SJSA1 (cell line): Measurements from ENCODE around the gene CTIF. TPM values are rescaled to one million over a fixed set of nuclear protein-coding genes. Genes with fewer than 3 reads are reported as not detected.

Experiments
- DNase-seq, 2 experiments: peaks; one replicate each; pipeline ENCODE4 v3.0.0-alpha.2; 2015 to 2020; ENCODE audit warnings: low spot score in 2 of 2, low read depth in 1 of 2
- H3K27ac ChIP-seq: fragments of 250-450 bp; sonication (Bioruptor Pico); 2 replicates; pipeline ENCODE4 v1.5.1; 2020; ENCODE audit warnings: mild to moderate bottlenecking, moderate library complexity
- H3K27me3 ChIP-seq: fragments of 250-450 bp; sonication (Bioruptor Pico); replicated peaks from 2 replicates; pipeline ENCODE4 v1.5.1; 2020; ENCODE audit warnings: mild to moderate bottlenecking, moderate library complexity
- H3K36me3 ChIP-seq: fragments of 250-450 bp; sonication (Bioruptor Pico); 2 replicates; pipeline ENCODE4 v1.5.1; 2020; ENCODE audit warnings: mild to moderate bottlenecking
- H3K4me1 ChIP-seq: fragments of 250-450 bp; sonication (Bioruptor Pico); replicated peaks from 2 replicates; pipeline ENCODE4 v1.6.1; 2021; ENCODE audit warnings: mild to moderate bottlenecking
- H3K4me3 ChIP-seq: fragments of 250-450 bp; sonication (Bioruptor Pico); 2 replicates; pipeline ENCODE4 v1.5.1; 2020; ENCODE audit warnings: mild to moderate bottlenecking
- H3K9me3 ChIP-seq: fragments of 250-450 bp; sonication (Bioruptor Pico); replicated peaks from 2 replicates; pipeline ENCODE4 v1.5.1; 2020; ENCODE audit warnings: mild to moderate bottlenecking
- total RNA-seq: library from RNA; depleted of rRNA; stranded (reverse); fragments of >200 nt; shearing (Covaris generic); gene quantifications from 2 replicates; pipeline ENCODE4 v1.2.3, GENCODE V29; 2014

CTIF gene
- total RNA-seq, 1 experiment from 2014 or later = 91.5 TPM

DNA sequence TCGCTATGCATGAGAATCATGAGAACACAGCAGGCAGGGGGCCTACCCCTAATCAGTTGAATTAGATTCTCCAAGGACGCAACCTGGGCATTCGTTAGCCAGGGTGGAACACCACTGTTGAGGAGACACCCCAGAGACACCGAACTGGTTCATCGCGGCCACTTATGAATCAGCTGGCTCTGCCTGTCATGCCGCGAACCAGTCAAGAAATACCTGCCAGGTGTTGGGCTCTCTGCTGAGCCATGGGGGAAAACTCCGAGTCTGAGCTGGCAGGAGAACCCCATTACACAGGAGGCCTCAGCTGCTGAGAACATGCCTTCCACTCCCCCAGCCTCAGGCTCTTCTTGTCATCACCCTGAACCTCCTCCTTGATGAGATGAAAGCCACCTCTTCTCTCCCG, 227.7 kb downstream of the CTIF start:
- no peak for DNase-seq
- no peak overlapping the region for H3K27ac ChIP-seq
- H3K27me3 ChIP-seq = no peaks in the 10 kb centered on the region
- no peaks in the 10 kb centered on the region for H3K4me1 ChIP-seq
- H3K4me3 ChIP-seq = no peak overlapping the region
- peaks cover 98% of the 10 kb centered on the region for H3K36me3 ChIP-seq
- no peaks in the 10 kb centered on the region for H3K9me3 ChIP-seq

DNA sequence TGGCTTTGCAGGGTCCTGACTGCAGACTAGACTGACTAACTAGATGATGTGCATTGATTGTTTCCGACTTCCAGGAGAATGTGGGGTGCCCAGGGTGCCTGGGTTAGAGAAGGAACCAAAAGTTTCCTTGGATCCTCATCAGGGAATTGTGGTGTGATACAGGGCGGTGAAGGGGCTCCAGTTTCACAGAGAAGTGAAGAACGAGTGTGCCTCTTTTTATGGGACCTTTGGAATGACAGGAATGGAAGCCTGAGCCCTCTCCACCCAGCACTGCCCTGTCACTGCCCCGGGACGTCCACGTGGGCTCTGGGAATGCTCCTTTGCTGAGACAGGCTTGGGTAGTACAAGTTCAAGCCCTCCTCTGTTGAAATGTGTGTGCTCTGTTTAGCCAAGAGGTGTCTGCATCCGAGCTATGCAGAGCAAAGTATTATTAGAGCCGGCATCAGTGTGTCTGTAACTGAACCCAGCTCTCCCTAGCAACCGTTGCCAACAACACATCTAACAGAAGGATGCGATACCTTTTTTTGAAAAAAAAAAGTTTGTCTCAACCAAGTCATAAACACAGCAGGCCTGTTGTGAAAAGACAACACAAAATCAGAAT, 228.4 kb downstream of the CTIF start:
- H3K4me1 ChIP-seq = no peaks in the 10 kb centered on the region
- no peak overlapping the region for H3K4me3 ChIP-seq
- no peaks in the 10 kb centered on the region for H3K27me3 ChIP-seq
- no peaks in the 10 kb centered on the region for H3K9me3 ChIP-seq
- H3K27ac ChIP-seq = no peak overlapping the region
- DNase-seq = no peak
- H3K36me3 ChIP-seq = peaks cover 98% of the 10 kb centered on the region

DNA sequence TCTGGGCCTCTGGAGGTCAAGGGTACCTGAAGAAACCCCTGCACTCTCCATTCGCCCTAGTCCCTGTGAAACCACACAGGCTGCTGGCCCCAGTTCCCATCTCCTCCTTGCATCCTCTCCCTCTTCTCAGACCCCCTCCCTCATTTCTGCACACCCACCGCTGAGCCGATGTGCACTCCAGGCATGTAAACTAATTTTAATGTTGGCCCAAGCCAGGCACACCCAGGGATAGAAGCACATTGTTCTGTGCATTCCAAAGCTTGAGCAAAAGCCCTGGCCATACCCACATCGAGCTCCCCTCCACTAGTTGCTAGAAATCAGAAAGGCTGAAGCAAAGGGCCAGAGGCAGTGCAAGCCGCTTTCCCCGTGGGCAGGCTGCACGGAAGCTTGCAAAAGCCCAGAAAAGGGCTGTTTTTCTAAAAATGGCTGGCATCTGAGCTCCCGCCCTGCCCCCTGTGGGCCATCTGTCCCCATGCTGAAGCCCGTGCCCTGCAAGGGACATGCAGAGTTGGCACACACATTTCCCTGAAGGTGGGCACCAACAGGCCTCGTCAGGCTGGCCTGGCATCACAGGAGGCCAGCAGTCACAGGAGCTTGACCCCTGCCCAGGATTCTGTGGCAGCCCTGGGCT, 230.3 kb downstream of the CTIF start:
- no peak for DNase-seq
- Histone ChIP-seq H3K36me3 (peaks cover 98% of the 10 kb centered on the region), H3K4me3 (no peak overlapping the region)

DNA sequence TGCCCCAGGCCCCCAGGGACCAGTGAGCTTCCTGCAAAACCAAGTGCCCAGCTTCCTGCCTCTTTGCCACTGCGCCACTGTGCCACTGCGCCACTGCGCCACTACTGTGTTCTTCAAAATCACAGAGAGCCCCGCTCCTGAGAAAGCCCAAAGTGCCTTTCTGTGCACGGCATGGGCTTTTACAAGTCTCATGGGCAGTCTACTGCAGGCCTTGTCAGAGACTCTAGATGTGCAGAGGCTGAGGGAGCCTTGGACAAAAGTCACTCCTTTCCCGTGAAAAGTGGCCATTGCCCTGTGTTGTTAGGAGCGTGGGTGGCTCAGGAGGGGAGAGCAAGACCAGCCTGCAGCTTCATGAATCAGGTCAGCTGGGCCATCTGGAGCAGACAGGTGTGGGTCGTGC, 231.4 kb downstream of the CTIF start:
- DNase-seq = no peak
- Histone ChIP-seq H3K4me1 (no peaks in the 10 kb centered on the region), H3K9me3 (no peaks in the 10 kb centered on the region), H3K4me3 (no peak overlapping the region), H3K36me3 (peaks cover 98% of the 10 kb centered on the region), H3K27me3 (no peaks in the 10 kb centered on the region), H3K27ac (no peak overlapping the region)

More for the DNA sequence above, 230.3 kb downstream of the CTIF start:
- no peak overlapping the region for H3K27ac ChIP-seq
- H3K9me3 ChIP-seq = no peaks in the 10 kb centered on the region
- H3K4me1 ChIP-seq = no peaks in the 10 kb centered on the region
- H3K27me3 ChIP-seq = no peaks in the 10 kb centered on the region

DNA sequence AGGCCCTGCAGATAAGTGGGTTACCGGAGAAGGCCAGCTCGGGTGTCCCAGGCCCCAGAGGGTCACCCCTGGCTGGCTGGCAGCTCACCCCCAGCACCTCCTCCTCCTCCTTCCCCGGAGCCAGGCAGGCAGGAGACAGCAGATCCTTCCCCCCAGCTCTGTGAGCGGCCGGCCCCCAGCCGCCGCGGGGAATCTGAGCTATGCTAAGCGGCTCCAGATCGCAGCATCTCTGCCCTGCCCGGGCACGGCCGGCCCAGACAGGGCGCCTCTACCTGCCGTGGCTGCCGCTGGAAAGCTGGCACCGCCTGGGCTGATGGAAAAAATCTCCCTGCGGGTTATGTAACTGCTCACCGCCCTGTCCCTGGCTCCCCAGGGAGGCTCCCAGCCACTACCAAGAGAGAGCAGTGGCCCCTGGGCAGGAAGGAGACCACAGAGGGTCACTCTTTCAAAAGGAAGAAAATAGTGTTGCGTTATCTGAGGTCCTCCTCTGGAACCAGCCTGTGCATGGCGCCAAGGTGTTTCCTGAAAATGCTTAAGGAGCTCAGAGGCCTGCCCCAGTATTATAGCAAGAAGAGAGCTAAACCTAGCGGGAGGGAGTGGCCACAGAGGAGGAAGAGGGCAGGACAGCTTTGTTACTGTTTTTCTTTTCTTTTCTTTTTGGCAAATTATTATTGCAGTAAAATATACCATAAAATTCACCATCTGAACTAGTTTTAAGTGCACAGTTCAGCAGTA, 233.0 kb downstream of the CTIF start:
- Histone ChIP-seq H3K9me3 (no peaks in the 10 kb centered on the region), H3K4me3 (no peak overlapping the region), H3K27ac (no peak overlapping the region), H3K36me3 (peaks cover 100% of the 10 kb centered on the region), H3K27me3 (no peaks in the 10 kb centered on the region), H3K4me1 (no peaks in the 10 kb centered on the region)
- no peak for DNase-seq

DNA sequence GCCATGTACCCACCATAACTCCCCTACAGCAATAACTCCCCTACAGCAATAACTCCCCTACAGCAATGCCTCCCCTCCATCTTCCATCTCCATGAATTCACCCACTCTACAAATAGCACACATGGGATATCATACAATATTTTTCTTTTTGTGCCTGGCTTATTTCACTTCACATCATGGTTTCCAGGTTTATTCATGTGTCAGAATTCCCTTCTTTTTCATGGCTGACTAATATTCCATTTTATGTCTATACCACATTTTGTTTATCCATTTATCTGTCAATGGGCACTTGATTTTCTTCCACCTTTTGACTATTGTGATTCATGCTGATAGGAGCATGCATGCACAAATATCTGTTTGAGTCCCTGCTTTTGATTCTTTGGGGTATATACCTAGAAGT, 233.6 kb downstream of the CTIF start:
- Histone ChIP-seq H3K9me3 (no peaks in the 10 kb centered on the region), H3K27me3 (no peaks in the 10 kb centered on the region)

DNA sequence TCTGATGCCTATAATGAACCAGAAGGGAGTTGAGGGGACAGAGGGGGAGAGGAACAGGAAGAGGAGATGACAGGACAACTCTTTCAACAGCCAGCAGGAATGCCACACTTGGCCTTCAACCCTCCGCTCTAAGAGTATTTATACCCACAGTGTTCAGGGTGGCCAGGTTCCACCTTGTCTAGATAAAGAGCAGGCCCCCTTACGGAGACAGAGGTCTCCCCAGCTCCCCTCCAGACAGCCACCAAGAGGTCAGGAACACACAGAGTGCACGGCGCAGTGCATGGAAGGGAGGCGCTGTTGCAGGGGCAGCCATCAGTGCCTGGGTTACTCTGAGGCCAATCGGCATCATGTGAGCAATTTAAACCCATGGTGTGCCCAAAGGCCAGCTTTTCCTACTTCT, 235.0 kb downstream of the CTIF start:
- Histone ChIP-seq H3K4me3 (no peak overlapping the region), H3K9me3 (no peaks in the 10 kb centered on the region)

More for the DNA sequence above, 233.6 kb downstream of the CTIF start:
- H3K4me3 ChIP-seq = no peak overlapping the region
- H3K4me1 ChIP-seq = peaks cover 6% of the 10 kb centered on the region; the same call in 1 of the 2 replicates
- no peak for DNase-seq
- H3K36me3 ChIP-seq = peaks cover 100% of the 10 kb centered on the region
- H3K27ac ChIP-seq = no peak overlapping the region

DNA sequence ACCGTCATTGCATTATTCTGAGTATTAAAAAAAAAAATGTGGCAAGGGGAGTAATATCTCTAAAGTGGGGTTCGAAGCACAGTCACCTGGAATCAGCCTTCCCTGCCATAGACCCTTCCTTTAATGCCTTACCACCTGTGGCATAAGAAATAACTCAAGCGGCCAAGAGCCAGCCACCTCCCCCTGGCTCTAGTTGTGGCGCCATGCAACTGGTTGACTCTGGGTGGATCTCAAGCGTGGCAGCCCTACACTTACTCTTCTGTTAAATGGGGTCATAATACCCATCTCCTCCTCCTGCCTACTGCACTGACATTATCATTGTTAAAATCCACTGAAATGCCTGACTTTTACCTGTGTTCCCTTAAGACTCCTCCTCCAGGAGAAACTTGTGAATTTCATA, 236.1 kb downstream of the CTIF start:
- no peaks in the 10 kb centered on the region for H3K27me3 ChIP-seq
- H3K4me3 ChIP-seq = no peak overlapping the region
- DNase-seq = no peak
- no peak overlapping the region for H3K27ac ChIP-seq
- peaks cover 7% of the 10 kb centered on the region; the same call in 1 of the 2 replicates for H3K4me1 ChIP-seq
- no peaks in the 10 kb centered on the region for H3K9me3 ChIP-seq
- H3K36me3 ChIP-seq = peaks cover 100% of the 10 kb centered on the region

More for the DNA sequence above, 235.0 kb downstream of the CTIF start:
- H3K27me3 ChIP-seq = no peaks in the 10 kb centered on the region
- H3K36me3 ChIP-seq = peaks cover 100% of the 10 kb centered on the region
- no peak overlapping the region for H3K27ac ChIP-seq
- H3K4me1 ChIP-seq = peaks cover 7% of the 10 kb centered on the region; the same call in 1 of the 2 replicates
- no peak for DNase-seq

DNA sequence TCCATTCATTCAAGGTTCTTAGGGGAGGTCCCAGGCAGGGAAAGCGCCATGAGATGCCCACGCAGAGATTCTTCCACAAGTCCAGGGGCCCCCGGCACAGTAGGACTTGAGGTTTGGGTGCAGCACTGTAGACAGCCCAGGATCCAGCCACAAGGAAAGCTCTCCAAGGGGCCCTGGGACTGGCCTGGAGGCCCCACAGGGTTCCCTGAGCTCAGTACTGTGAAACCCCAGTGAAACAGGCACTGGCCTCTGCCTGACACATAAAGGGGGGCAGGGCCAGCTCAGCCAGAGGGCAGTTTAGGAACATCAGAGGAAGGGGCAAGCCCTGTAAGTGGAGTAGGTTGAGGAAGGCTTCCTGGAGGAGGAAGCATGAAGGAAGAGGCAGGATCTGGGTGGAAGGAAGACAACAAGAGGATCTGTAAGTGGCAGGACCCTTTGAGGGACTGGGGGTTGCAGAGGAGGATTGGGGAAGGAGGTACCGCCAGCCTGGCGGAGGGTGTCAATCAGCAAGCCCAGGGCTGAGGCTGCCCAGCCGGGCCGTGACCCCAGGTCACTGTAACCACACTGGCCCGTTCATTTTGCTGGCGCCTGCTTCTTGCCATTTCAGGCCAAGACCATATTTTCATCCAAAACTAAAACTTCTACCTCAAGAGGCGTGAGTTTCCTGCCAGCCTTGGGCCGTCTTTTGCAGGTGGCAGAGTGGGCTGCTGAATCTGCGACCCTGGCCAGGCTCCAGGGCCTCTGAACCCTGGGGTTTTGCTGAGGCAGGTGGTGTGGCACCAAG, 236.7 kb downstream of the CTIF start:
- Histone ChIP-seq H3K27ac (no peak overlapping the region), H3K9me3 (no peaks in the 10 kb centered on the region)

DNA sequence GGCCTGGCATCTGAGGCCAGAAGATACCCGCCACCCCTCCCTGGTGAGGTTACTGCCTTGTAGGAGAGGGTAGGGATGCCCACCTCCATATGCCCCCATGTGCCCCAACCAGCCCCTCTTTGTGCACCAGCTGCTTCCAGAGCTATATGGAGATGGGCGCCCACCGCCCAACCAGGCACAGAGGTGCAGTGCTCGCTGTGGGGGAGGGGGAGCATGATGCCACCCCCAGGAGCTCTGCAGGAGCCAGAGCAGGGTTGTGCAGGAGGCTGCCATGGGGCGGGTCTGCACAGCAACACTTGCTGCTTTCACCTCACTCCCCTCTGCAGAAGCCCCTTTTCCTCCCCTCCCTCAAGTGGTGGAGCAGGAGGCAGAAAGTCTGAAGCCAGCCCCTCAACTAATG, 237.3 kb downstream of the CTIF start:
- H3K4me1 ChIP-seq = peaks cover 15% of the 10 kb centered on the region
- no peak overlapping the region for H3K27ac ChIP-seq
- no peak for DNase-seq
- no peak overlapping the region for H3K4me3 ChIP-seq
- no peaks in the 10 kb centered on the region for H3K9me3 ChIP-seq
- H3K36me3 ChIP-seq = peaks cover 100% of the 10 kb centered on the region
- no peaks in the 10 kb centered on the region for H3K27me3 ChIP-seq

More for the DNA sequence above, 236.7 kb downstream of the CTIF start:
- no peak for DNase-seq
- Histone ChIP-seq H3K4me1 (peaks cover 9% of the 10 kb centered on the region), H3K36me3 (peaks cover 100% of the 10 kb centered on the region), H3K4me3 (no peak overlapping the region), H3K27me3 (no peaks in the 10 kb centered on the region)

DNA sequence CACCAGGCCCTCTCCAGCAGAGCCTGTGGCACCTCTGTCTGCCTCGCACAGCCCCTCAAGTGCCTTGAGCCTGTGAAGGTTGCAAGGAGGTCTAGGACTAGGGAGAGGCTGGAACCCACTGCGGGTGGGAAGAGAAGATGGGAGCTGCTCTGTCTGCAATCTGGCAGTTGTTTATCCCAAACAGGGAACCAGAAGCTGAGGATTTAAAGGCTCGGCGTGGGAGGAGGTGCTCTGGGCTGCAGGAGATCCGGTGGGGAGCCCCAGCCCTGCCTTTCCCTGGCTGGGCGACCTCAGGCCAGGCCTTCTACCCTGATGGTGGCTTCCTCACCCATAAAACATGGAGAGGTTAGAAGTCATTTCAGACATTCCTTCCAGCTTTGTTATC, 237.8 kb downstream of the CTIF start:
- H3K9me3 ChIP-seq = no peaks in the 10 kb centered on the region
- H3K4me3 ChIP-seq = no peak overlapping the region
- peaks cover 20% of the 10 kb centered on the region for H3K4me1 ChIP-seq
- no peaks in the 10 kb centered on the region for H3K27me3 ChIP-seq
- no peak overlapping the region for H3K27ac ChIP-seq
- H3K36me3 ChIP-seq = peaks cover 100% of the 10 kb centered on the region
- DNase-seq = no peak

DNA sequence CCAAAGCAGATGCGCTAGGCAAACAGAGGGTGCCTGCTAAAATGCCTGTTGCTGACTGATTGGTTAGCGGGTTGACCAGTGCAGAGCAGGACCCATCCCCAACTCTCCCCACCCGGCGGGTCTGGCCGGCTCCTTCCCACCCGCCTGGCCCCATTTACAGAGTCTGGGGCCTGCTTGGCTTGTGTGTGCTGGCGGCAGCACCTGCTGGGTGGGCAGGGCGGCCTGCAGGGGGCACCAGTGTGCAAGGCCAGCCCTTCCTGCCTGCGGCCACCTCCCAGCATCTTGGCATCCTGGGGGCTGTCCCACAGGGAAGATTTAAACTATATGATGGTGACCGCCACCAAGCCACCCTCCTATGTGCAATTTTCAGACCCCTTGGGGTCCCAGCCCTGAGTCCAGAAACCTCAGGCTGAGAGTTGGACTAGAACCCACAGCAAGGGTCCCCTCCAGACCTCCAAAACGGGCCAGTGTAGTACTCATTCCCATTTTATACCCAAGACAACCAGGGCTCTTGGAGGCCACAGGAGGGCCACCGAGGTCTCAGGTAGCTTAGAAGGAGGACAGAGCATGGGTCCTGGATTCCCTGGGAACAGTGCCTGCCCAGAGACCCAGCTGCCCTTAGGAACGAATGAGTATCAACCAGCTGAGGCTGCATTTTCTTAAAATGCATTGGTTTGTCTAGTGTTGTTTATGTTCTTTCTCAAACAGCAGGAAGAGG, 238.4 kb downstream of the CTIF start:
- no peaks in the 10 kb centered on the region for H3K27me3 ChIP-seq
- H3K9me3 ChIP-seq = no peaks in the 10 kb centered on the region
- no peak overlapping the region for H3K4me3 ChIP-seq
- peaks cover 23% of the 10 kb centered on the region for H3K4me1 ChIP-seq
- peak in 1 of 2 experiments; percentile 37 for DNase-seq
- peaks cover 100% of the 10 kb centered on the region for H3K36me3 ChIP-seq
- no peak overlapping the region for H3K27ac ChIP-seq

DNA sequence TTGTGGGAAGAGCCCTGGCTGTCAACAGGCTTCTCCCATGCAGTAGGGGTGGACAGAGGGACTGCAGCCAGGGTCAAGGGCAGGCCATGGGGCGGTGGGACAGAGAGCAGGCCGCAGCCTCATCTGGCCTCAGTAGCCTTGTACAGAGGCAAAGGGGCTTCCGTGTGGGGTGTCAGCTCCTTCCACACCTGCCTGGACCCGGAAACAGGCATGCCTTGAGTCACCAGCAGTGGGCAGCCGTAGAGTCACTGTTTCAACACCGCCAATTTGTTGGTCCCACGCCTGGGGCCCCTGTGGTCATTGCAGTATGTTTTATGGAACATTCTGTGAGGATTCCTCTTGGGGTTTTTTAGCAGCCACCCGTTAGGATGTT, 238.9 kb downstream of the CTIF start:
- H3K27me3 ChIP-seq = no peaks in the 10 kb centered on the region
- H3K4me1 ChIP-seq = peaks cover 29% of the 10 kb centered on the region
- H3K36me3 ChIP-seq = peaks cover 100% of the 10 kb centered on the region
- no peaks in the 10 kb centered on the region for H3K9me3 ChIP-seq
- no peak for DNase-seq
- no peak overlapping the region for H3K27ac ChIP-seq
- H3K4me3 ChIP-seq = no peak overlapping the region
